CD4-positive, alpha-beta T cell treated with Interleukin-1 beta for 1 hour (primary cell): ENCODE data around the gene JMJD1C.
"Not testable (repeated sequence)": the region's sequence is repeated elsewhere in the genome, so short reads cannot be mapped to it uniquely, and the experiment has no call there.

Source experiments
- DNase-seq, 2 donors: peaks; one replicate each; pipeline ENCODE4 v3.0.0-alpha.2; 2020 to 2022

JMJD1C gene

DNA sequence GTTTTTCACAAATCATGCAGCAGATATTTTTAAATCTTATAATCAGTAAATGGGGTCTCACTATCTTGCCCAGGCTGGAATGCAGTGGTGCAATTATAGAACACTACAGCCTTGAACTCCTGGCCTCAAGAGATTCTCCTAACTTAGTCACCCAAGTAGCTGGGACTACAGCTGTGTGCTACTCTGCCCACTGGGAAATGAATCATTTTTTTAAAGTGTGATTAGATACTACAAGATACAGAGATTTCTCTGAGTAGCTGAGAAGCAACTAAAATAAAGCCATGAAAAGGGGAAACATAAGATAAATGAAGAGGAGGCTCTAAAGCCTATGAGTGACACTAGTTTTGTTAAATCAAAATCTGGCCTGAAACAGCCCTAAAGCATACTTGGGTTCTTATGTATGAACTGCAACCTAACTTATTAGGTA, 119.7 kb downstream of the JMJD1C start:
- no peak for DNase-seq

DNA sequence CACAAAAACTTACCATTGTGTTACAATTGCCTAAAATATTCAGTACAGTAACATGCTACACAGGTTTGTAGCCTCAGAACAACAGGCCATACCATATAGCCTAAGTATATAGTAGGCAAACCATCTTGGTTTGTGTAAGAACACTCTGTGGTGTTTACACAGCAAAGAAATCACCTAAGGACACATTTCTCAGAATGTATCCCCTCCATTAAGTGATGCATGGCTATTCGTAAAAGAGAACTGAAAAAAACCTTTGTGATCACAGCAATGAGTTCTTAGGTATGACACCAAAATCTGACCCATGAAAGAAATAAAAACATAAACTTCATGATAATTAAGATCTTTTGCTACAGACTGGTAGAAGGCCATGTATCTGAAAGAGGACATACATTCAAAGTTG, 121.5 kb downstream of the JMJD1C start:
- DNase-seq, result no peak

DNA sequence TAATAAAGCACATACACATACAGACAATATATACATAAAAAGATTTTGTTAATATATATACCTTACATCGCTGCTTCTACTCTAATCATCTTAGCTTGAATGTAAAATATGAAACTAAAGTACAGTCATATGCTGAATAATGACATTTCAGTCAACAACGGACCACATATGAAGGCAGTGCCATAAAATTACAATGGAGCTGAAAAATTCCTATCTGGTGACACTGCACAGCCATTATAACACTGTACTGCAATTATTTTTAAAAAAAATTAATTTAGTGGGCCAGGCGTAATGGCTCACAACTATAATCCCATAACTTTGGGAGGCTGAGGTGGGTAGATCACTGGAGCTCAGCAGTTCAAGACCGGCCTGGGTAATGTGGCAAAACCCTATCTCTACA, 122.3 kb downstream of the JMJD1C start:
- DNase-seq, result no peak

DNA sequence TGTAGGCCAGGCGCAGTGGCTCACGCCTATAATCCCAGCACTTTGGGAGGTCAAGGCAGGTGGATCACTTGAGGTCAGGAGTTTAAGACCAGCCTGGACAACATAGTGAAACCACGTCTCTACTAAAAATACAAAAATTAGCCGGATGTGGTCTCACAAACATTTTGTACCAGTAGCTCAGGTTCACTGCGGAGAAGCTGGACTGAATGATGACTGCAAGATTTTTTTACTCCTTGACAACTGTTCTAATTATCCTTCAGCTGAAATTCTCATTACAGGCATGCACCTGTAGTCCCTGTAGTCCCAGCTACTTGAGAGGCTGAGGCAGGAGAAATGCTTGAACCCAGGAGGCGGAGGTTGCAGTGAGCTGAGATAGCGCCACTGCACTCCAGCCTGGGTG, 126.1 kb downstream of the JMJD1C start:
- not testable (repeated sequence) for DNase-seq

- no peak for DNase-seq
These were observed 128.1 kb downstream of the JMJD1C start for GRCh38 chr10:63337455-63338251.

- DNase-seq, result no peak
These were observed 134.2 kb downstream of the JMJD1C start for GRCh38 chr10:63331586-63331985.

GRCh38 chr10:63324495-63324854, 141.3 kb downstream of the JMJD1C start:
- DNase-seq, result no peak

GRCh38 chr10:63323701-63324494, 141.9 kb downstream of the JMJD1C start:
- DNase-seq, result no peak

DNA sequence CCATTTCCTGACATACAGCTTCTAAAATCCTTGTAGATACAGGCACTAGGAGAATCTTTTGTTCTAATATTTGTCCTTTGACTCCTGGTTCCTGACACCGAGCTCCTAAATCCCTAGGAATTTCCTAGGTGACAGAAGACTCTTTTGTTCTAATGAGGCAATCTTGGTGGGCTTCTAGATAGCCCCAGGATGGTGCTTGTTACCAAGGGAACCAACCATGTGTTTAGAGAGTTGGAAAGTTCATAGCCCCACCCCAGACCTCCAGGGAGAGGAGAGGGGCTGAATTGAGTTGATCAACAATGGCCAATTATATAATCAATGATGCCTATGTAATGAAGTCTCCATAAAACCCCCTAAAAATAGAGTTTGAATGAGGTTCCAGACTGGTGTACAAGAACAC, 145.1 kb downstream of the JMJD1C start:
- DNase-seq, result no peak

DNA sequence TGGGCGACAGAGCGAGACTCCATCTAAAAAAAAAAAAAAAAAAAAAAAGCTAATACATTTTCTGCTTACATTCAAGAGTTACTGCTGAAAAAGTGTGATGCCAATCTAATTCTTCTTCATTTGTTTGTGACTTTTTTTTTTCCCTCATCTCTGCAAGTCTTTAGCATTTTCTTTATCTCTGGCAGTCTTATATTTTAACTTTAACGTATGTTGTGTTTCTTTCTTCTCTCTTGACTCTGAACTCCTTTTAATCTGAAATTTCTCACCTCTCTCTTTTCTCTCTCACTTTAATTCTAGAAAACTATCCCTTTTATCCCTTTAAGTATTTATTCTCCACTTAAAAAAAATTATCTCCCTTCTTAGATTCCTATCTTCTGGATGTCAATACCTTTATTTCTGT, 146.5 kb downstream of the JMJD1C start:
- DNase-seq, result no peak

GRCh38 chr10:63318491-63318890, 147.3 kb downstream of the JMJD1C start:
- DNase-seq, result no peak

GRCh38 chr10:63314020-63314419, 151.8 kb downstream of the JMJD1C start:
- no peak for DNase-seq

DNA sequence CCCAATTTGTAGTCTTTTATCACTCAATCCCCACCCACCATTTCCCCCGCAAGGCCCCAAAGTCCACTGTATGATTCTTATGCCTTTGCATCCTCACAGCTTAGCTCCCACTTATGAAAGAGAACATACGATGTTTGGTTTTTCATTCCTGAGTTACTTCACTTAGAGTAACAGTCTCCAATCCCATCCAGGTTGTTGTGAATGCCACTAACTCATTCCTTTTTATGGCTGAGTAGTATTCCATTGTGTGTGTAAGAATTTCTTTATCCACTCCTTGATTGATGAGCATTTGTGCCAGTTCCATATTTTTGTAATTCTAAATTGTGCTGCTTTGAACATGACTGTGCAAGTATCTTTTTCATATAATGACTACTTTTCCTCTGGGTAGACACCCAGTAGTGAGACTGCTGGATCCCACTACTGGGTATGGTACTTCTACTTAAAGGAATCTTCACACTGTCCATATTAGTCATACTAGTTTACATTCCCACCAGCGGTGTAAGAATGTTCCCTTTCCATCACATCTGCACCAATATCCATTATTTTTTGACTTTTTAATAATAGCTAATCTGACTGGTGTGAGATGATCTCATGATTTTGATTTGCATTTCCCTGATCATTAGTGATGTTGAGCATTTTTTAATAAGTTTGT, 152.6 kb downstream of the JMJD1C start:
- DNase-seq, result no peak

GRCh38 chr10:63308628-63309027, 157.1 kb downstream of the JMJD1C start:
- no peak for DNase-seq

- DNase-seq, result no peak
These were observed 161.6 kb downstream of the JMJD1C start for GRCh38 chr10:63304146-63304545.

GRCh38 chr10:63300801-63301200, 165.0 kb downstream of the JMJD1C start:
- no peak for DNase-seq

DNA sequence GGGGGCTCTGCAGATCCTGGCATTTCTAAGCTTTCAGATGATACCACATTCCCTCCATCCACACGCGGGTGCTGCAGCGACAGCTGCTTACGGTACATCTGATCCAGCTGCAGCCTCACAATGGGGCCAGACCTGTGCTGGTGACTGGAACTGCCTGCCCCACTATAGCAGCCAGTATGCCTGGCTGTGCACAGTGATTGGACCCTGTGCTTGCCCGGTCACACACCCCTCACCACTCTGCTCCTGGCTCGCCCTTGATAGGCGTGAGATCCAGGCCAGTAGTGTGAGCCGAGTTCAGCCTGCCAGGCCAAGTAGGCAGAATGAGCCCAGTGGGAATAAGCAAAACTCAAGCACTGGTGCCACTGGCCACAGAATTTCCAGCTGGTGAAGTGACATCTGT, 167.8 kb downstream of the JMJD1C start:
- DNase-seq, result no peak

DNA sequence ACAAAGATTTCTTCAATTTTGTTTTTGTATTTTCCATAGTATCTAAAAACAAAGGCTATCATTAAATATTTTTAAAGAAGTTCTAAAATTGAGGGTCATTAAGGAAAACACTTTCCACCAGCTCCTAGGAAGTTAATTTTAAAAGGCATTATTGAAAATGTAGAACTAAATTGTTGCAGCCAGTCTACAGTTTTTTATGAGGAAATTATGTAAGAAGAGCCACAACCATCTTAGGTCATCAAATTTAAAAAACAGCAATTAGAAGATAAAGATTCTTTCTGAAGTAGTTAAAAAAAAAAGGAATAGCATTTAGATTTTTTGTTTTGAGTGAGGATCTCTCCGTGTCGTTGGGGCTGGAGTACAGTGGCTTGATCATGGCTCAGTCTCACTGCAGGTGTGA, 171.0 kb downstream of the JMJD1C start:
- DNase-seq, result no peak

DNA sequence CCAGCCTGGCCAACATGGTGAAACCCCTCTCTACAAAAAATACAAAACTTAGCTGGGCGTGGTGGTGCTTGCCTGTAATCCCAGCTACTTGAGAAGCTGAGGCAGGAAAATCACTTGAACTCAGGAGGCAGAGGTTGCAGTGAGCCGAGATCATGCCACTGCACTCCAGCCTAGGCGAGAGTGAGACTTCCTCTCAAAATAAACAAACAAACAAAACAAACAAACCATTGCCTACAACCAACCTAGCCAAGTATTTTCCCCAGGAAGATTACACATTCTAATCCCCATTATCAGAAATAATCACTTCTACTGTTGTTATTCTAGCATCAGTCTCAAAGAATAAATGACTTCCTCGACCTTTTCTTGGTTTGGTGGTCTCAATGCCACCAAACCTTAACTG, 172.9 kb downstream of the JMJD1C start:
- DNase-seq, result not testable (repeated sequence)

DNA sequence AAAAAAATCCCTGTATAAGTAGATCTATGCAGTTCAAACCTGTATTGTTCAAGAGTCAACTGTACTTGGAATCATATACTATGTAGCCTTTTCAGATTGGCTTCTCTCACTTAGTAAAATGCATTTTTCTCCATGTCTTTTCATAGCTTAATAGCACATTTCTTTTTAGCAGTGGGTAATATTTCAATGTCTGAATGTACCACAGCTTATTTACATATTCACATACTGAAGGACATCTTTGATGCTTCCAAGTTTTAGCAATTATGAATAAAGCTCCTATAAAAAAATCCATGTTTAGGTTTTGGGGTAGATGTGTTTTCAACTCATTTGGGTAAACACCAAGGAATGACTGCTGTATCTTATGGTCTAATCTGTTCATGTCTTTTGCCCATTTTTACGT, 177.6 kb downstream of the JMJD1C start:
- DNase-seq, result no peak

- DNase-seq, result no peak
These were observed 179.0 kb downstream of the JMJD1C start for GRCh38 chr10:63286754-63287264.

GRCh38 chr10:63286340-63286739, 179.4 kb downstream of the JMJD1C start:
- no peak for DNase-seq

- DNase-seq, result not testable (repeated sequence)
These were observed 181.9 kb downstream of the JMJD1C start for GRCh38 chr10:63283901-63284300.

- no peak for DNase-seq
These were observed 182.7 kb downstream of the JMJD1C start for GRCh38 chr10:63283093-63283492.
